Tibial nerve (tissue), 4 donors: ENCODE data around the gene CDC42BPB. TPM values are rescaled to one million over a fixed set of nuclear protein-coding genes. Genes with fewer than 3 reads are reported as not detected.

Source experiments
- DNase-seq, 2 donors: peaks; one replicate each; pipeline ENCODE4 v3.0.0-alpha.2; 2019; ENCODE audit warnings: low spot score in 2 of 2
- H3K27ac ChIP-seq, 4 donors: fragments of 200-600 bp; sonication (generic) in 3 of 4; one replicate each; pipeline ENCODE4 v1.5.1; 2017 to 2019; ENCODE audit warnings: mild to moderate bottlenecking in 1 of 4
- H3K27me3 ChIP-seq, 2 donors: fragments of 200-600 bp; sonication (generic) in 1 of 2; one replicate each; pipeline versions ENCODE4 v1.5.1 to v1.6.0; 2017 to 2019
- H3K36me3 ChIP-seq, 3 donors: fragments of 200-600 bp; sonication (generic); one replicate each; pipeline ENCODE4 v1.5.1; 2018 to 2019
- H3K4me1 ChIP-seq, 4 donors: fragments of 200-600 bp; sonication (generic) in 3 of 4; one replicate each; pipeline ENCODE4 v1.5.1; 2017 to 2019
- H3K4me3 ChIP-seq, 4 donors: fragments of 200-600 bp; sonication (generic) in 3 of 4; one replicate each; pipeline ENCODE4 v1.5.1; 2017 to 2019; ENCODE audit warnings: mild to moderate bottlenecking in 1 of 4, moderate library complexity in 1 of 4
- H3K9me3 ChIP-seq, 4 donors: fragments of 200-600 bp; sonication (generic) in 3 of 4; one replicate each; pipeline ENCODE4 v1.5.1; 2017 to 2019
- CTCF ChIP-seq, 5 experiments: fragments of 200-600 bp in 3 of 5; fragments of 450-650 bp in 2 of 5; sonication (generic) in 3 of 5; IDR thresholded peaks; one replicate each; pipeline ENCODE4 v1.5.1; 2016 to 2019; ENCODE audit warnings: antibody characterized with exemption in 5 of 5, mild to moderate bottlenecking in 3 of 5, moderate library complexity in 2 of 5
- EP300 ChIP-seq, 2 donors: sonication (generic); formaldehyde crosslinking; IDR thresholded peaks; one replicate each; pipeline ENCODE4 v1.6.1; 2017; ENCODE audit warnings: antibody characterized with exemption in 2 of 2, mild to moderate bottlenecking in 1 of 2
- POLR2A ChIP-seq, 2 donors: fragments of 450-650 bp; IDR thresholded peaks; one replicate each; pipeline ENCODE4 v1.6.1; 2017; ENCODE audit warnings: antibody characterized with exemption in 2 of 2, mild to moderate bottlenecking in 2 of 2, moderate library complexity in 2 of 2
- WGBS, 2 donors: methylation state at CpG; one replicate each; pipeline ENCODE4 v1.1.5; 2018; 5-methylcytosine and 5-hydroxymethylcytosine counted together
- total RNA-seq, 4 donors: library from RNA; depleted of rRNA; stranded (reverse); fragments of >200 nt; gene quantifications; one replicate each; pipeline ENCODE4 v1.1.0, GENCODE V29; 2016

CDC42BPB gene
- total RNA-seq, 4 donors from 2014 or later = 115 to 172 (median 134) TPM

DNA sequence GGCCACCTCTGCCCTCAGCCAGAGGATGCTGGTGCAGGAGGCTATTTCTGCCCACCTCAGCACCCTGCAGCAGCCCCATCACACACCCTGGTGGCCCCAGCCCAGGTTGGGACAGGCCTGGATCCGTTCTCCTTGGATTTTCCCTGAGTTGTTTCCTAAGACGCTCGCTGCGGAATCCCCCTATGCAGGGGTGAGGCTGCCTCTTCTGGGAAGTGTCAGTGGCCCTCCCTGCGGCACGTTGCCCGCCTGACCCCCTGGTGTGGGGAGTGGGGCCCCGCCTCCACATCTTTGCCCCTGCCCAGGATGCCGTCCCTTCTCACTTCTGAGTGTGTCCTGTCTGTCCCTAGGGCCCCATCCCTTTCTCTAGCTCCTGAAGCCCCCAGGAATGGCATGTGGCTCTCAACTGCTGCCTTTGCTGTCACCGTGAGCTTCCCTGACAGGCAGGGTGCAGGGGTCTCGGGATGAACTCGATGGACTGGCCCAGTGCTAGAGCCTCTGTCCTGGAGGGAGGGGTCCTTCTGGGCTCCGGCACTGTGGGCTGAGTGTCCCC is 36.6 kb upstream of the CDC42BPB start:
- Histone ChIP-seq H3K27ac (peak overlapping the region in 3 of 4 donors; percentile 70 to 84 (median 76)), H3K4me1 (peaks cover 0 to 33% (median 11%) of the 10 kb centered on the region in 4 donors), H3K36me3 (no peaks in the 10 kb centered on the region), H3K27me3 (no peaks in the 10 kb centered on the region), H3K9me3 (peaks cover 0 to 3% (median 0%) of the 10 kb centered on the region in 4 donors), H3K4me3 (peak overlapping the region in 2 of 4 donors; percentile 1 to 29)
- 70 to 78% methylated on average over 10 to 13 of the region's 13 CpGs for WGBS, 2 donors
- no peak for TF ChIP-seq EP300 (IDR thresholded peaks at IDR 0.05)
- TF ChIP-seq CTCF (IDR thresholded peaks at IDR 0.05) = no peak
- TF ChIP-seq POLR2A (IDR thresholded peaks at IDR 0.05) = no peak
- no peak for DNase-seq

DNA sequence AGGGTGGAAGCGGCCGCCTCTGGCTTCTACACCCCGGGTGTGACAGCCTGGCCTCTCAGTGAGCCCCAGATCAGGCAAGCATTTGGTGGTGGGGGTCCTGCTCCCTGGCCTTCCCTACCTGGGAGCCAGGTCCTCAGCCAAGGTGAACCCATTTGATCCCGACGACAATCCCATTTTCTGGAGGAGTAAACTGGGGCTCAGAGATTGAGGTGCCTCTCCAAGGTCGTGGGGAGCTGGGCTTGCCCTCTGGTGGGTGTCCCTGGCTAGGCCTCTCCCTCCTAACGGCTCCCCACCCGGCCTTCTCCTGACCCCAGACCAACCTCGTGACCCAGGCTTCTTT is 34.5 kb upstream of the CDC42BPB start:
- 60 to 62% methylated on average over 8 to 9 of the region's 9 CpGs for WGBS, 2 donors
- no peak for DNase-seq
- H3K4me3 ChIP-seq = peak overlapping the region; percentile 24 to 62 (median 45)

GRCh38 chr14:103091041-103091882 is 33.9 kb upstream of the CDC42BPB start:
- H3K4me1 ChIP-seq = peaks cover 0 to 30% (median 11%) of the 10 kb centered on the region in 4 donors
- peak overlapping the region in 2 of 4 donors; percentile 14 to 74 for H3K27ac ChIP-seq
- WGBS, 2 donors = 12 to 24% methylated on average over 17 to 21 of the region's 69 CpGs
- H3K27me3 ChIP-seq = peaks cover 0 to 10% of the 10 kb centered on the region in 2 donors
- TF ChIP-seq CTCF (IDR thresholded peaks at IDR 0.05) (peak; percentile 42 to 67 (median 57)), EP300 (IDR thresholded peaks at IDR 0.05) (no peak)
- H3K9me3 ChIP-seq = peaks cover 0 to 3% (median 0%) of the 10 kb centered on the region in 4 donors
- DNase-seq = no peak
- H3K4me3 ChIP-seq = peak overlapping the region; percentile 24 to 62 (median 45)
- H3K36me3 ChIP-seq = no peaks in the 10 kb centered on the region

More for the DNA sequence above, 34.5 kb upstream of the CDC42BPB start:
- Histone ChIP-seq H3K27ac (peak overlapping the region in 2 of 4 donors; percentile 14 to 74), H3K9me3 (peaks cover 0 to 3% (median 0%) of the 10 kb centered on the region in 4 donors), H3K4me1 (peaks cover 0 to 30% (median 11%) of the 10 kb centered on the region in 4 donors), H3K27me3 (peaks cover 0 to 7% of the 10 kb centered on the region in 2 donors), H3K36me3 (no peaks in the 10 kb centered on the region)
- TF ChIP-seq POLR2A (IDR thresholded peaks at IDR 0.05) (no peak), EP300 (IDR thresholded peaks at IDR 0.05) (no peak), CTCF (IDR thresholded peaks at IDR 0.05) (no peak)

GRCh38 chr14:103090481-103091020 is 33.2 kb upstream of the CDC42BPB start:
- no peak for TF ChIP-seq EP300 (IDR thresholded peaks at IDR 0.05)
- no peak for TF ChIP-seq POLR2A (IDR thresholded peaks at IDR 0.05)
- TF ChIP-seq CTCF (IDR thresholded peaks at IDR 0.05) = no peak
- no peak for DNase-seq
- H3K9me3 ChIP-seq = no peaks in the 10 kb centered on the region
- H3K36me3 ChIP-seq = no peaks in the 10 kb centered on the region
- no peak overlapping the region for H3K4me3 ChIP-seq
- peaks cover 0 to 30% (median 11%) of the 10 kb centered on the region in 4 donors for H3K4me1 ChIP-seq
- H3K27ac ChIP-seq = no peak overlapping the region
- peaks cover 0 to 17% of the 10 kb centered on the region in 2 donors for H3K27me3 ChIP-seq
- 75 to 79% methylated on average over 8 to 12 of the region's 12 CpGs for WGBS, 2 donors
